Natural killer cell treated with Interleukin-12 subunit alpha and Interleukin-12 subunit beta and Interleukin-15 and Interleukin-18, amount 100 ng/mL, for 72 hours (primary cell): ENCODE data around the gene OR10K1. TPM values are rescaled to one million over a fixed set of nuclear protein-coding genes. Genes with fewer than 3 reads are reported as not detected.
"Not testable (repeated sequence)": the region's sequence is repeated elsewhere in the genome, so short reads cannot be mapped to it uniquely, and the experiment has no call there.

Experiments used
- ATAC-seq, 2 donors: fragments of 150-1000 bp; cut with Tn5 transposase in 1 of 2; sonication (Bioruptor Pico), chemical (Tn5 transposase) in 1 of 2; 2 replicates each; pipeline ENCODE4 v1.10.0; 2021
- DNase-seq: peaks from one replicate; pipeline ENCODE4 v3.0.0; 2022; ENCODE audit warnings: low spot score
- H3K27ac Mint-ChIP-seq, 2 donors: 1 replicate in 1 of 2; 2 replicates in 1 of 2; pipeline ENCODE4 v1.8.0; 2022; ENCODE audit warnings: mixed read lengths in 2 of 2, mild to moderate bottlenecking in 1 of 2, moderate library complexity in 1 of 2
- H3K27me3 Mint-ChIP-seq, 2 donors: 1 replicate in 1 of 2; 2 replicates in 1 of 2; pipeline ENCODE4 v1.8.0; 2022; ENCODE audit warnings: mixed read lengths in 2 of 2
- H3K36me3 Mint-ChIP-seq: one replicate; pipeline ENCODE4 v1.8.0; 2022; ENCODE audit warnings: mixed read lengths
- H3K4me1 Mint-ChIP-seq, 2 donors: 1 replicate in 1 of 2; 2 replicates in 1 of 2; pipeline ENCODE4 v1.8.0; 2022; ENCODE audit warnings: low read depth in 2 of 2, mixed read lengths in 2 of 2, mild to moderate bottlenecking in 1 of 2
- H3K4me3 Mint-ChIP-seq: one replicate; pipeline ENCODE4 v1.8.0; 2022; ENCODE audit warnings: mixed read lengths
- H3K9me3 Mint-ChIP-seq: 2 replicates; pipeline ENCODE4 v1.8.0; 2022; ENCODE audit warnings: mixed read lengths
- total RNA-seq, 2 donors: library from RNA; stranded (reverse); gene quantifications; one replicate each; pipeline ENCODE4 v1.2.3, GENCODE V29; 2022

The OR10K1 gene
- not detected for total RNA-seq

- H3K27me3 Mint-ChIP-seq: peaks cover 27 to 29% of the 10 kb centered on the region in 2 donors
- ATAC-seq (no peak), DNase-seq (no peak)
- H3K9me3 Mint-ChIP-seq: no peaks in the 10 kb centered on the region
- no peak within 1 kb of the TSS for H3K27ac Mint-ChIP-seq
- H3K4me3 Mint-ChIP-seq: no peak within 1 kb of the TSS
- H3K4me1 Mint-ChIP-seq: no peaks in the 10 kb centered on the region
- no peaks in the 10 kb centered on the region for H3K36me3 Mint-ChIP-seq
Measured at GRCh38 chr1:158461534-158461933, at the start of gene OR10K1. Gene OR10K1, plus strand, starts transcription at chr1:158461834. Its CDS starts 3,728 bp downstream, at chr1:158465562.

- no peak overlapping the region for H3K4me3 Mint-ChIP-seq
- no peak for DNase-seq
- H3K36me3 Mint-ChIP-seq: no peaks in the 10 kb centered on the region
- no peak for ATAC-seq
- no peaks in the 10 kb centered on the region for H3K4me1 Mint-ChIP-seq
- H3K9me3 Mint-ChIP-seq: no peaks in the 10 kb centered on the region
- peaks cover 26 to 44% of the 10 kb centered on the region in 2 donors for H3K27me3 Mint-ChIP-seq
- H3K27ac Mint-ChIP-seq: no peak overlapping the region
Measured at GRCh38 chr1:158414651-158415345, 46.8 kb upstream of the OR10K1 start.

- no peak for ATAC-seq
- Mint-ChIP-seq H3K4me1 (no peaks in the 10 kb centered on the region), H3K27me3 (peaks cover 35 to 55% of the 10 kb centered on the region in 2 donors), H3K36me3 (no peaks in the 10 kb centered on the region), H3K9me3 (no peaks in the 10 kb centered on the region), H3K4me3 (no peak overlapping the region), H3K27ac (no peak overlapping the region)
- DNase-seq: no peak
Measured at GRCh38 chr1:158417586-158417985, 44.0 kb upstream of the OR10K1 start.

GRCh38 chr1:158422212-158422611, 39.4 kb upstream of the OR10K1 start:
- no peak for DNase-seq
- Mint-ChIP-seq H3K4me3 (no peak overlapping the region), H3K36me3 (no peaks in the 10 kb centered on the region), H3K27me3 (peaks cover 21 to 31% of the 10 kb centered on the region in 2 donors), H3K4me1 (no peaks in the 10 kb centered on the region), H3K27ac (no peak overlapping the region), H3K9me3 (no peaks in the 10 kb centered on the region)
- no peak for ATAC-seq

GRCh38 chr1:158425027-158425426, 36.6 kb upstream of the OR10K1 start:
- Mint-ChIP-seq H3K4me1 (no peaks in the 10 kb centered on the region), H3K27ac (no peak overlapping the region), H3K9me3 (peaks cover 2% of the 10 kb centered on the region), H3K4me3 (no peak overlapping the region), H3K27me3 (peaks cover 31 to 38% of the 10 kb centered on the region in 2 donors), H3K36me3 (peaks cover 9% of the 10 kb centered on the region)
- DNase-seq (no peak), ATAC-seq (no peak)

- peaks cover 6% of the 10 kb centered on the region for H3K9me3 Mint-ChIP-seq
- ATAC-seq (no peak), DNase-seq (no peak)
- peaks cover 27 to 40% of the 10 kb centered on the region in 2 donors for H3K27me3 Mint-ChIP-seq
- H3K4me1 Mint-ChIP-seq: no peaks in the 10 kb centered on the region
- no peak within 1 kb of the TSS for H3K27ac Mint-ChIP-seq
- H3K4me3 Mint-ChIP-seq: no peak within 1 kb of the TSS
- H3K36me3 Mint-ChIP-seq: peaks cover 15% of the 10 kb centered on the region
Measured at GRCh38 chr1:158426137-158426536, 35.5 kb upstream of the OR10K1 start, which contains the start of gene OR10K2. Gene OR10K2, minus strand, starts transcription at chr1:158426237. Its CDS starts 5,371 bp downstream, at chr1:158420866.

GRCh38 chr1:158430163-158430562, 31.5 kb upstream of the OR10K1 start:
- not testable (repeated sequence) for H3K27ac Mint-ChIP-seq, DNase-seq, H3K4me1 Mint-ChIP-seq, H3K4me3 Mint-ChIP-seq, ATAC-seq
- peaks cover 10% of the 10 kb centered on the region for H3K9me3 Mint-ChIP-seq
- peaks cover 21% of the 10 kb centered on the region for H3K36me3 Mint-ChIP-seq
- peaks cover 32 to 58% of the 10 kb centered on the region in 2 donors for H3K27me3 Mint-ChIP-seq

- Mint-ChIP-seq H3K27me3 (peaks cover 32 to 69% of the 10 kb centered on the region in 2 donors), H3K9me3 (peaks cover 10% of the 10 kb centered on the region), H3K36me3 (peaks cover 15% of the 10 kb centered on the region), H3K4me1 (no peaks in the 10 kb centered on the region), H3K4me3 (no peak overlapping the region), H3K27ac (no peak overlapping the region)
- DNase-seq (no peak), ATAC-seq (no peak)
Measured at GRCh38 chr1:158434741-158435140, 26.9 kb upstream of the OR10K1 start.

GRCh38 chr1:158445376-158445775, 16.3 kb upstream of the OR10K1 start:
- Mint-ChIP-seq H3K36me3 (no peaks in the 10 kb centered on the region), H3K4me1 (no peaks in the 10 kb centered on the region), H3K4me3 (no peak overlapping the region), H3K9me3 (no peaks in the 10 kb centered on the region), H3K27me3 (peaks cover 24 to 39% of the 10 kb centered on the region in 2 donors), H3K27ac (no peak overlapping the region)
- DNase-seq: no peak
- no peak for ATAC-seq

GRCh38 chr1:158454537-158454936, 7.1 kb upstream of the OR10K1 start:
- DNase-seq (no peak), ATAC-seq (no peak)
- Mint-ChIP-seq H3K4me3 (no peak overlapping the region), H3K27me3 (peaks cover 40 to 54% of the 10 kb centered on the region in 2 donors), H3K36me3 (peaks cover 12% of the 10 kb centered on the region), H3K27ac (no peak overlapping the region), H3K4me1 (no peaks in the 10 kb centered on the region), H3K9me3 (no peaks in the 10 kb centered on the region)

GRCh38 chr1:158457246-158457645, 4.4 kb upstream of the OR10K1 start:
- H3K4me1 Mint-ChIP-seq: no peaks in the 10 kb centered on the region
- ATAC-seq (no peak), DNase-seq (no peak)
- H3K4me3 Mint-ChIP-seq: no peak overlapping the region
- no peaks in the 10 kb centered on the region for H3K36me3 Mint-ChIP-seq
- no peak overlapping the region for H3K27ac Mint-ChIP-seq
- peaks cover 38 to 47% of the 10 kb centered on the region in 2 donors for H3K27me3 Mint-ChIP-seq
- no peaks in the 10 kb centered on the region for H3K9me3 Mint-ChIP-seq

GRCh38 chr1:158458263-158458662, 3.4 kb upstream of the OR10K1 start:
- H3K36me3 Mint-ChIP-seq: no peaks in the 10 kb centered on the region
- no peaks in the 10 kb centered on the region for H3K9me3 Mint-ChIP-seq
- peaks cover 36 to 46% of the 10 kb centered on the region in 2 donors for H3K27me3 Mint-ChIP-seq
- H3K27ac Mint-ChIP-seq: no peak overlapping the region
- no peak overlapping the region for H3K4me3 Mint-ChIP-seq
- no peaks in the 10 kb centered on the region for H3K4me1 Mint-ChIP-seq
- DNase-seq (no peak), ATAC-seq (no peak)

- Mint-ChIP-seq H3K4me3 (no peak within 1 kb of the TSS), H3K27me3 (peaks cover 29 to 35% of the 10 kb centered on the region in 2 donors), H3K27ac (no peak within 1 kb of the TSS), H3K36me3 (no peaks in the 10 kb centered on the region), H3K9me3 (no peaks in the 10 kb centered on the region), H3K4me1 (no peaks in the 10 kb centered on the region)
- DNase-seq (no peak), ATAC-seq (no peak)
Measured at GRCh38 chr1:158471920-158472319, 10.3 kb downstream of the OR10K1 start, which contains the start of gene OR10R2. Gene OR10R2, plus strand, starts transcription at chr1:158472220. Its CDS starts 106 bp downstream, at chr1:158472326.

- no peaks in the 10 kb centered on the region for H3K4me1 Mint-ChIP-seq
- DNase-seq (no peak), ATAC-seq (no peak)
- no peaks in the 10 kb centered on the region for H3K9me3 Mint-ChIP-seq
- H3K27me3 Mint-ChIP-seq: peaks cover 23 to 48% of the 10 kb centered on the region in 2 donors
- H3K36me3 Mint-ChIP-seq: no peaks in the 10 kb centered on the region
- no peak overlapping the region for H3K27ac Mint-ChIP-seq
- no peak overlapping the region for H3K4me3 Mint-ChIP-seq
Measured at GRCh38 chr1:158485455-158485854, 23.8 kb downstream of the OR10K1 start.
